Measurements from ENCODE around the gene EXOC4. TPM values are rescaled to one million over a fixed set of nuclear protein-coding genes. Genes with fewer than 3 reads are reported as not detected.

The EXOC4 gene
- total and polyA plus RNA-seq, 2 of the 8 experiments (the other 6 are each of a cell fraction or from before 2014, with no cell fraction given), result 27.0 to 67.3 TPM

DNA sequence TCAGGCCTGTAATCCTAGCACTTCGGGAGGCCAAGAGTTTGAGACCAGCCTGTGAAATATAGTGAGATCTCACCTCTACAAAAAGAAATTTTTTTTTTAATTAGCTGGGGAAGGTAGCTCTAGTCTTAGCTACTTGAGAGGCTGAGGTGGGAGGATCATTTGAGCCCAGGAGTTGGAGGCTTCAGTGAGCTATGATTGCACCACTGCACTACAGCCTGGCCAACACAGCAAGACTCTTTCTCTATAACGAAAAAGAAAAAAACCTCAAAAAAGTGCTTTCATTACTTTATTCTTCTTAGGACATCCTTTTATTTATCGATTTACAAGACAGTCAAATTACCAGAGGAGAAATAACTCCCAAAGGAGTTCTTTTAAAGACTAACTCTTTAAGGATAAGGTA, 49.4 kb upstream of the EXOC4 start:
- H3K27ac ChIP-seq (ENCODE audit: low read depth, low read length), result no peak overlapping the region
- ChIA-PET POLR2A (ENCODE audit: partially characterized antibody) (no interaction called here), CTCF (ENCODE audit: partially characterized antibody) (no interaction called here)
- no peak overlapping the region for H4K8ac ChIP-seq (ENCODE audit: extremely low read depth, insufficient read depth, low read length)
- peaks cover 0 to 8% (median 2%) of the 10 kb centered on the region in 4 experiments; a peak in 3 of 7 replicates for H3K4me1 ChIP-seq (replicated peaks in 1 of 4; ENCODE audit: control insufficient read depth in 3 of 4, insufficient read depth in 4 of 4, low read length in 3 of 4)
- 89% methylated on average over 3 of the region's 3 CpGs; no CpG with 5 or more reads in 1 of the 2 experiments for WGBS, 2 experiments (ENCODE audit: extremely low coverage in 1 of 2, insufficient coverage in 1 of 2, insufficient read length in 1 of 2, insufficient replicate concordance in 2 of 2, low coverage in 1 of 2, low lambda C conversion rate in 2 of 2, missing lambda C conversion rate in 1 of 2)
- H3K4ac ChIP-seq (replicated peaks; ENCODE audit: insufficient read length, low read depth, low read length), result no peak overlapping the region
- H3K36me3 ChIP-seq (ENCODE audit: control insufficient read depth in 2 of 4, insufficient read depth in 4 of 4, low read length in 3 of 4), result no peaks in the 10 kb centered on the region
- DNase-seq (ENCODE audit: low read depth in 1 of 2, low spot score in 2 of 2) (no peak), FAIRE-seq (no peak)
- no peaks in the 10 kb centered on the region for H4K20me1 ChIP-seq (replicated peaks in 1 of 2; ENCODE audit: control insufficient read depth in 1 of 2, insufficient read depth in 2 of 2, low read length in 2 of 2)
- no peak overlapping the region for H3K56ac ChIP-seq (replicated peaks; ENCODE audit: insufficient read length, low read depth, low read length)
- H2BK15ac ChIP-seq (ENCODE audit: low read length), result no peak overlapping the region
- H2BK12ac ChIP-seq (ENCODE audit: low read depth, low read length), result no peak overlapping the region
- no peak overlapping the region for H3K23ac ChIP-seq (ENCODE audit: insufficient read length)
- no peak overlapping the region for H4K91ac ChIP-seq (replicated peaks; ENCODE audit: insufficient read length, low read length)
- no peaks in the 10 kb centered on the region for H3K9me3 ChIP-seq (ENCODE audit: insufficient read depth in 2 of 2, low read depth in 1 of 2, low read length in 1 of 2)
- no peak overlapping the region for H3K14ac ChIP-seq (ENCODE audit: insufficient read length)
- no peaks in the 10 kb centered on the region for H3K27me3 ChIP-seq (replicated peaks in 1 of 4; ENCODE audit: control insufficient read depth in 3 of 4, extremely low read depth in 1 of 4, insufficient read depth in 3 of 4, low read length in 3 of 4)
- H2AFZ ChIP-seq (ENCODE audit: low read length), result no peak overlapping the region
- H2BK5ac ChIP-seq (ENCODE audit: low read depth, low read length), result no peak overlapping the region
- no peak overlapping the region for H3K4me3 ChIP-seq (ENCODE audit: extremely low read depth in 1 of 4, insufficient read depth in 2 of 4, low read depth in 3 of 4, low read length in 4 of 4)
- no peak overlapping the region for H3K4me2 ChIP-seq (ENCODE audit: insufficient read depth in 1 of 2, low read depth in 2 of 2, low read length in 2 of 2)
- H2AK5ac ChIP-seq (ENCODE audit: low read depth, low read length), result no peak overlapping the region
- H2BK20ac ChIP-seq (ENCODE audit: low read length), result no peak overlapping the region
- H3K18ac ChIP-seq (ENCODE audit: extremely low read depth, low read length), result no peak overlapping the region
- H3K23me2 ChIP-seq (ENCODE audit: low read depth, low read length), result no peaks in the 10 kb centered on the region
- no peak overlapping the region for H2BK120ac ChIP-seq (replicated peaks; ENCODE audit: low read depth, low read length)
- no peak overlapping the region for H3K9ac ChIP-seq (replicated peaks in 1 of 4; ENCODE audit: extremely low read depth in 1 of 4, low read depth in 3 of 4, low read length in 3 of 4)
- H3K79me1 ChIP-seq (ENCODE audit: low read depth, low read length), result no peaks in the 10 kb centered on the region
- no peak overlapping the region for H4K5ac ChIP-seq (ENCODE audit: insufficient read length, low read depth, low read length)
- no peaks in the 10 kb centered on the region for H3K79me2 ChIP-seq (ENCODE audit: control insufficient read depth in 1 of 2, insufficient read depth in 2 of 2, low read length in 2 of 2)
- TF ChIP-seq TAF7 (optimal IDR thresholded peaks at IDR 0.05; ENCODE audit: borderline replicate concordance, low read depth, low read length) (no peak), SP1 (IDR thresholded peaks at IDR 0.05; ENCODE audit: low read depth, low read length) (no peak), CEBPB (IDR thresholded peaks at IDR 0.05; ENCODE audit: low read depth, low read length) (no peak)
